GM18508 (cell line): ENCODE measurements around the gene KIAA0040.

Experiments
- ATAC-seq: cut with Tn5 transposase; IDR thresholded peaks from one replicate; pipeline ENCODE4 v1.9.1; 2021; ENCODE audit warnings: moderate number of reproducible peaks; ENCODE audit not compliant: insufficient read depth, unreplicated experiment

The KIAA0040 gene

GRCh38 chr1:175172503-175172902 lies 20.1 kb downstream of the KIAA0040 start:
- no peak for ATAC-seq

GRCh38 chr1:175171036-175171913 lies 21.3 kb downstream of the KIAA0040 start:
- no peak for ATAC-seq

- no peak for ATAC-seq
These were observed 23.1 kb downstream of the KIAA0040 start for GRCh38 chr1:175169286-175170018.

GRCh38 chr1:175168782-175169181 lies 23.8 kb downstream of the KIAA0040 start:
- ATAC-seq, result no peak

- no peak for ATAC-seq
These were observed 24.7 kb downstream of the KIAA0040 start for GRCh38 chr1:175167861-175168260.

GRCh38 chr1:175166746-175167145 lies 25.8 kb downstream of the KIAA0040 start:
- no peak for ATAC-seq

- no peak for ATAC-seq
These were observed 27.8 kb downstream of the KIAA0040 start for GRCh38 chr1:175164751-175165150.

- ATAC-seq, result no peak
These were observed 28.9 kb downstream of the KIAA0040 start for GRCh38 chr1:175163702-175164101.

- ATAC-seq, result no peak
These were observed 29.6 kb downstream of the KIAA0040 start for GRCh38 chr1:175162955-175163354.

GRCh38 chr1:175158170-175158591 lies 34.4 kb downstream of the KIAA0040 start:
- no peak for ATAC-seq

- no peak for ATAC-seq
These were observed 35.4 kb downstream of the KIAA0040 start for GRCh38 chr1:175157200-175157599.

- ATAC-seq, result no peak
These were observed 36.6 kb downstream of the KIAA0040 start for GRCh38 chr1:175155936-175156335.

GRCh38 chr1:175155473-175155856 lies 37.1 kb downstream of the KIAA0040 start:
- no peak for ATAC-seq

GRCh38 chr1:175154629-175155472 lies 37.7 kb downstream of the KIAA0040 start:
- no peak for ATAC-seq

GRCh38 chr1:175152006-175152652 lies 40.4 kb downstream of the KIAA0040 start:
- ATAC-seq, result peak; percentile 59

GRCh38 chr1:175150596-175151319 lies 41.8 kb downstream of the KIAA0040 start:
- no peak for ATAC-seq

GRCh38 chr1:175148068-175148467 lies 44.5 kb downstream of the KIAA0040 start:
- no peak for ATAC-seq

GRCh38 chr1:175147569-175147968 lies 45.0 kb downstream of the KIAA0040 start:
- no peak for ATAC-seq

- ATAC-seq, result no peak
These were observed 45.9 kb downstream of the KIAA0040 start for GRCh38 chr1:175146529-175147213.
